HG02973 (cell line): ENCODE data around the gene CTNNBL1.

Experiments
- ATAC-seq: cut with Tn5 transposase; IDR thresholded peaks from one replicate; pipeline ENCODE4 v1.9.1; 2021; ENCODE audit warnings: moderate library complexity; ENCODE audit not compliant: unreplicated experiment

The CTNNBL1 gene

DNA sequence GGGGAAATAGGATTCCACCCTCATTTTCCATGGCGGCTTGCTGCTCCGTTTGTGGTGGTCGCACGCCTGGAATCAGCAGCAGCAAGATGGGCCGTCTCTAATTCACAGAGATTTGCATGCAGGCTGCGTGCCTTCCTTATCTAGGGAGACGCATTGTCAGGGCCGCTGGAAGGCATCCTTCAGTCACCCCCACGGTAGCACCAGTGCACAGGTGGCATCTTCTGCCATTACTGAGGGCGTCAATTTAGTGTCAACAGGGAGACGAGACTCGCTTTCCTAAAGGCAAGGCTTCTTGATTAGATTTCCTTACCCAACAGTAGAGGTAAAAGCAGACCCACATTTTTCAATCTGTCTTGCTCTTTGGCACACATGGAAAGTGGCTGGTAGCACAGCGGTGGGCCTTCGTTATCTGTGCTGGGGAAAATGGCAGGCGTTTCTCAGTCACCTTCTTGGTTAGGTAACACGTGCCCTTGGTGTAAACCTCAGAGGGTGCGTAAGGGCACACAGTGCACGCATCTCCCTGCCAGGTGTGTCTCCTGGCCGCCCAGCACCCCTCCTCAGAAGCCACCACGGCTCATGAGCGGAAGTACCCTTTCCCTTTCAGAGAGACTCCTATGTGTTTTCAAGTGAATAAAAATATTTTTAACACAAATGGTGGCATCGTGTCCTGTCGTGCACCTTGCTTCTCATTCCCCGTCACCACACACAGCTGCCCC lies 181.8 kb downstream of the CTNNBL1 start:
- no peak for ATAC-seq

DNA sequence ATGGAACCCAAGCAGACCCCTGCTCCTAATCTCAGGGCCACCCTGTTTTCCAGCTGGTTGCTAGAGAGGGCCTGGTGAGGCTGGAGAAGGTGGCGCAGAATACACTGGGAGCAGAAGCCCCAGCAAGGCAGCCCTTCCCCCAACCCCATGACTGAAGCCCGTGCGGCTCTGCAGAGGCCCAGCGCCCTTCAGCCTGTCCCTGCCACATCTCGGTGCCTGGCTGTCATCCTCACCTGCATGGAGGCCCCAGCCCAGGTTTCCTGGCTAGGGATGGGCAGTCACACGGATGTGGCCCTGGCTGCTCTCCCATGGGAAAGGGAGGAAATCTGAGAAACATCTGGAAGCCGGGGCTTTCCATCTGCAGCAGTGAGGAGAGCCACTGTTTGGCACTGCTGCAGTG lies 183.0 kb downstream of the CTNNBL1 start:
- ATAC-seq, result no peak

- ATAC-seq, result no peak
These were observed 184.3 kb downstream of the CTNNBL1 start for GRCh38 chr20:37877832-37878772.

GRCh38 chr20:37878835-37879599 lies 185.2 kb downstream of the CTNNBL1 start:
- ATAC-seq, result no peak

DNA sequence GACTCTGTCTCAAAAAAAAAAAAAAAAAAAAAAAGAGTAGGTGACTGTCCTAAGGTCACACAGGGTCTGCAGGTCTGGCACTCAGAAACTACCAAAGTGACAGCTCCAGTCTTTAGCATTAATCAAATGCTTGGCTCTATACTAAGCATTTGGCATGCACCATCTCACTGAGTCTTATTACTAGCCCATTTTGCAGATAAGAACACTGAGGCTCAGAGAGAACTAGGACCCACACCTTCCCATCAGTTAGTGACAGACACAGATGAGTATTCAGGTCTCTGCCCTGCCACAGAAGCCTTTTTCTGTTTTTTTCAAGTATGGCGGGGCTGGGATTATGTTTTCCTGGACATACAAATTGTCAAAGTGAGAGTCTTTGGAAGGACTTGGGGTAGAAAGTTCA lies 186.0 kb downstream of the CTNNBL1 start:
- ATAC-seq, result no peak

GRCh38 chr20:37880726-37881591 lies 187.1 kb downstream of the CTNNBL1 start:
- ATAC-seq, result no peak

GRCh38 chr20:37881601-37882343 lies 187.9 kb downstream of the CTNNBL1 start:
- ATAC-seq, result no peak

GRCh38 chr20:37882961-37883712 lies 189.3 kb downstream of the CTNNBL1 start:
- ATAC-seq, result no peak

DNA sequence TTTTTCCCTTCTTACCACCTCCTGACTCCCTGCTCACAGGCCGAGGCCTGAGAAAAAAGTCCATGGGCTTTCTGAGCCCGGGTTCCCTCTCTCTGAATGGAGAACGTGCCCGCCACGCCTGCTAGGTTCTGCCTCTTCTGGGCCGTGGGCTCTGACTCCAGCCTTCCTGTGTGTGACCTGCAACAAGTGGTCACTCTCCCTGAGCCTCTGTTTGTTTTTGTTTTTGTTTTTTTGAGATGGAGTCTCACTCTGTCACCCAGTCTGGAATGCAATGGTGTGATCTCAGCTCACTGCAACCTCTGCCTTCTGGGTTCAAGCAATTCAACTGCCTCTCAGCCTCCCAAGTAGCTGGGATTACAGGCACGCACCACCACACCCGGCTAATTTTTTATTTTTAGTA lies 191.2 kb downstream of the CTNNBL1 start:
- no peak for ATAC-seq

DNA sequence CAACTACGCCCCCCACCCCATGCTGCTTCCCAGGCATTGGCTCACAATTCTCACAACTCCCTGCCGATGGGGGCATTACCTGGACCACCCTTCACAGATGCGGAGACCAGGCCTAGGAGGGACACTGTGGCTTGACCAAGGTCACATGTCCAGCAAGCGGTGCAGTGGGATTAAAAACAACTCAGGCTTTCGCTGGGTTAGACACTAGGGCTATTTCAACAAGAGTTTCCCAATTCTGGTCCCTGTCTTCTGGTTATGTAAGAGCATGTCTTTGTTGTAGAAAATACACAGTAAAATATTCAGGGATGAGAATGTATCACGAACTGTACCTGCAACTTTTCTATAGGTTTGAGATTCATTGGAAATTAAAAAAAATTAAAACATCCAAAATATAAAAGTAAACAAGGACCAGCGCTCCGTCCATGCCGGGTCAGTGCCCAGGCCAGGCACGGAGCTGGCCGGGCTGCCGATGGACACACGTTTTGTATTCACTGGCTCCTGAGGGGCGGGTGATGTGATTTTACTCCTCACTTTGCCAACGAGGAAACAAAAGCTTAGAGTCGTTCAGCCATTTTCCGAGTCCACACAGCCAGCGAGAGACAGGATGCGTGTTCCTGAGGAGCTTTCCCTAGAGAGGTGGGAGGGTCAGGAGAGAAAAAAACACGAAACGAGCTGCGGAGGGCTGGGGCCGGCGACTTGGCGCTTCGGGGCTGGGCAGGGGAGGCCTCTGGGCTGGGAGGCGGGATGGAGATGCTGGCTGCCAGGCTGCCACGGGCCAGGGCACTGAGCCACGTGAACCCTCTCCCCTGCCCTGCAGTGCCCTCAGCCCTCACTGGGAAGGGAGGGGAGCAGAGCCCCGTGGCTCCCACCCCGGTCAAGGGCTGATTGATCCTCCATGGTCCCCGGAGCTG lies 192.0 kb downstream of the CTNNBL1 start:
- no peak for ATAC-seq

GRCh38 chr20:37886851-37887297 lies 193.0 kb downstream of the CTNNBL1 start:
- no peak for ATAC-seq

DNA sequence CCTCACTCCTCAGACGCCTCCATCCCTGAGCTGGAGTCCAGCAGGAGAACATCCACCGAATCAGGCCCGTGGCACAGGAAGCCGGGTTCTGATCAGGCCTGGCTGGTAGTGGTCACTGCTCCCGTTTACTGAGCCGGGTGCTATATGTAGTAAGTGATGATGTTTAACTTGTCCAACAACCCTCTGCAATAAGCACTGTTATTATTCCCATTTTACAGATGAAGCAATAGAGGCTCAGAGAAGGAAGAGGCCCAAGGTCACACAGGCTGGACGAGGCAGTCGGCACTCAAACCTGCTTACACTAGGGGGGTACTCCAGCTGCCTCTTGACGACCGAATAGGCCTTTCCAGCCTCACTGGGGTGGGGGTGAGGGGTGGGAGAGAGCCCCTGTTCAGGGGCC lies 194.8 kb downstream of the CTNNBL1 start:
- ATAC-seq, result no peak

- ATAC-seq, result no peak
These were observed 196.3 kb downstream of the CTNNBL1 start for GRCh38 chr20:37890108-37890507.

DNA sequence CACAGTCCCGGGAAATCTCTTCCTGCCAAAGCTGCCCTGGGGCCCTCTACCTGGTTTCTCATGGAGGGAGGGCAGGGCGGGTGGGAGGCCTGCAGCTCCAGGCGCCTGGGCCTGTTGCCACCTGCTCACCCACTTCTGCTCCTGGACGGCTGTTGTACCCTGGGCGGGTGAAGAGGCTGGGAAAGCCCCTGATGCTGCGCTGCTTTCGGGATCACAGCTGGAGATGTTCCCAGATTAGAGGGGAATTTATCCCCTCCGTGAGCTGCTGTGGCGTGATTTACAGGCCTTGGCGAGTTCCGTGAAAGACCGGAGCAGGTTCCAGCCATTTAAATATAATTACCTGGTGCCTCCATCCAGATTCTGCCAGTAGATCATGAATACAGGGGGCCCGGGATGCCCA lies 196.8 kb downstream of the CTNNBL1 start:
- no peak for ATAC-seq

DNA sequence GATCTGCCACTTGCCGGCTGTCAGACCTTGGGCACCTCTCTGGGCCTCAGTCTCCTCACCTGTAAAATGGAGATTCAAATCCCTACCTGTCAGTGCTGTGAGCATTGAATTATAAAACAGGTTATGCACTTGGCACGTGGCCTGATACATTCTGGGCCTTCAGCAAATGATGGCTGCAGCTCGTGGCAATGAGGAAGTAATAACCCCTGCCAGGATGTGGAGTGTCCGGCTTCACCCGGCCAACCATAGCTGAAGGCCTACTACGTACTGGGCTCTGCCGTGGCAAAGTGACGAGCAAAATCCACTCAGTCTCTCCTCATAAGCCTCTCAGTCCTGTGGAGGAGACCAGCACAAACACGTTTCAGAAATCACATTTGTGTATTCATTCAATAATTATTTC lies 198.2 kb downstream of the CTNNBL1 start:
- no peak for ATAC-seq

DNA sequence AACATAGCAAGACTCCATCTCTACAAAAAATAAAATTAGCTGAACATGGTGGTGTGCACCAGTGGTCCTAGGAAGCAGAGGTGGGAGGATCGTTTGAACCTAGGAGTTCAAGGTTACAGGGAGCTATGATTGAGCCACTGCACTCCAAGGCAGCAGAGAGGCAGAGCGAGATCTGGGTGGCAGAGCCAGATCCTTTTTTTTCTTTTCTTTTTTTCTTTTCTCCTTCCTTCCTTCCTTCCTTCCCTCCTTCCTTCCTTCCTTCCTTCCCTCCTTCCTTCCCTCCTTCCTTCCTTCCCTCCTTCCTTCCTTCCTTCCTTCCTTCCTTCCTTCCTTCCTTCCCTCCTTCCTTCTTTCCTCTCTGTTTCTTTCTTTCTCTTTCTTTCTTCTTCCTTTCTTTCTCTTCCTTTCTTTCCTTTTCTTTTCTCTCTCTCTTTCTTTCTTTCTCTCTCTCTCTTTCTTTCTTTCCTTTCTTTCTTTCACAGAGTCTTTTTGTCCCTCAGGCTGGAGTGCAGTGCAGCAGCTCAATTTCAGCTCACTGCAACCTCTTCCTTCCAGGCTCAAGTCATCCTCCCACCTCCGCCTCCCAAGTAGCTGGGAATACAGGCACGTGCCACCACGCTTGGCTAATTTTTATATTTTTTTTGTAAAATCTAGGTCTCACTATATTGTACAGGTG lies 199.9 kb downstream of the CTNNBL1 start:
- no peak for ATAC-seq

DNA sequence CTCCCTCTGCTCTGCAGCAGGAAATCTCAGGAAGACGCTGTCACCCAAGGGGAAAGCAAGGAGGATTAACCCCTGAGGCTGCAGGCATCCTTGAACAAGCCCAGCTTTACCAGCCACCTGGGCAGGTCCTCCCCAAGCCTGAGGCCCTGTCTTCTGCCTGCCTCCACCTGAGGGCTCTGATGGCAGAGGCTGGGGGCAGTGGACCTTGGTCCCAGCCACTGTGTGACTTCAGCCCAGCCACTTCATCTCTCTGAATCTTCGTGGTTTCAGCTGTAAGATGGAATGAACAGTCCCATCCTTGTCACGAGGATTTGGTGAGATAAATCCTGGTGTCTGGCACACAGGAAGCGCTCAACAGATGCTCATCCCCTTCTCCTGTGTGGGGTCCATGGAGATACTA lies 200.6 kb downstream of the CTNNBL1 start:
- no peak for ATAC-seq
